CD14-positive monocyte (primary cell): ENCODE results near the gene PELI2. TPM values are rescaled to one million over a fixed set of nuclear protein-coding genes. Genes with fewer than 3 reads are reported as not detected.
A peak's percentile ranks its signal among the peaks of the same experiment; 100 is the strongest.

Experiments used
- DNase-seq, 3 donors: peaks; one replicate each; pipeline ENCODE4 v3.0.0-alpha.2; 2011 to 2022
- H2AFZ ChIP-seq: 2 replicates; pipeline ENCODE4 v1.6.0; 2012; ENCODE audit warnings: mild to moderate bottlenecking, low read depth, low read length, inconsistent platforms; ENCODE audit not compliant: insufficient read depth, poor library complexity, severe bottlenecking
- H3K27ac ChIP-seq, 2 donors: 1 replicate in 1 of 2; 2 replicates in 1 of 2; pipeline ENCODE4 v1.5.1; 2012 to 2013; ENCODE audit warnings: low read length in 2 of 2, control low read depth in 1 of 2, inconsistent platforms in 1 of 2, low read depth in 1 of 2, mild to moderate bottlenecking in 1 of 2
- H3K27me3 ChIP-seq, 2 donors: one replicate each; pipeline versions ENCODE4 v1.6.0 to v1.6.1; 2011 to 2013; ENCODE audit warnings: low read length in 2 of 2; ENCODE audit not compliant: control insufficient read depth in 2 of 2, insufficient read depth in 2 of 2
- H3K36me3 ChIP-seq, 2 donors: replicated peaks in 1 of 2; 1 replicate in 1 of 2; 2 replicates in 1 of 2; pipeline versions ENCODE4 v1.5.1 to v1.6.1; 2012 to 2013; ENCODE audit warnings: low read length in 2 of 2, control low read depth in 1 of 2, inconsistent platforms in 1 of 2, mild to moderate bottlenecking in 1 of 2; ENCODE audit not compliant: insufficient read depth in 2 of 2, control insufficient read depth in 1 of 2
- H3K4me1 ChIP-seq, 2 donors: 1 replicate in 1 of 2; 2 replicates in 1 of 2; pipeline versions ENCODE4 v1.5.1 to v1.6.1; 2012 to 2013; ENCODE audit warnings: low read length in 2 of 2, control low read depth in 1 of 2, inconsistent platforms in 1 of 2, mild to moderate bottlenecking in 1 of 2, moderate library complexity in 1 of 2; ENCODE audit not compliant: insufficient read depth in 2 of 2, control insufficient read depth in 1 of 2
- H3K4me2 ChIP-seq: replicated peaks from 2 replicates; pipeline ENCODE3; 2012; ENCODE audit warnings: low read length, moderate library complexity, mild to moderate bottlenecking; ENCODE audit not compliant: poor library complexity, severe bottlenecking; ENCODE audit errors: extremely low read depth
- H3K4me3 ChIP-seq, 3 experiments: fragments of 200-600 bp in 1 of 3; sonication (generic) in 1 of 3; replicated peaks in 1 of 3; 1 replicate in 2 of 3; 2 replicates in 1 of 3; pipeline ENCODE4 v1.5.1; 2011 to 2013; ENCODE audit warnings: low read length in 3 of 3, mild to moderate bottlenecking in 3 of 3, control low read depth in 2 of 3, low read depth in 2 of 3, inconsistent platforms in 1 of 3, moderate library complexity in 1 of 3
- H3K79me2 ChIP-seq: 2 replicates; pipeline ENCODE4 v1.6.0; 2012; ENCODE audit warnings: mild to moderate bottlenecking, control low read depth, inconsistent platforms, low read length, moderate library complexity; ENCODE audit not compliant: insufficient read depth
- H3K9ac ChIP-seq: 2 replicates; pipeline ENCODE4 v1.6.0; 2017; ENCODE audit warnings: low read length, mild to moderate bottlenecking; ENCODE audit not compliant: insufficient read depth, poor library complexity, severe bottlenecking
- H3K9me3 ChIP-seq, 2 donors: replicated peaks in 1 of 2; 1 replicate in 1 of 2; 2 replicates in 1 of 2; pipeline versions ENCODE4 v1.5.1 to v1.6.1; 2012 to 2013; ENCODE audit warnings: low read length in 2 of 2, control low read depth in 1 of 2; ENCODE audit not compliant: control insufficient read depth in 1 of 2, insufficient read depth in 1 of 2
- H4K20me1 ChIP-seq: 2 replicates; pipeline ENCODE4 v1.6.0; 2012; ENCODE audit warnings: mild to moderate bottlenecking, low read length, control low read depth, moderate library complexity; ENCODE audit not compliant: insufficient read depth
- H3K27ac Mint-ChIP-seq, 7 donors: one replicate each; pipeline ENCODE4 v1.8.0; 2020; ENCODE audit warnings: mild to moderate bottlenecking in 7 of 7, mixed read lengths in 7 of 7, moderate library complexity in 6 of 7, inconsistent platforms in 2 of 7
- H3K27me3 Mint-ChIP-seq, 3 donors: one replicate each; pipeline ENCODE4 v1.8.0; 2021 to 2022; ENCODE audit warnings: low read depth in 3 of 3, mild to moderate bottlenecking in 3 of 3, mixed read lengths in 3 of 3, moderate library complexity in 3 of 3, inconsistent platforms in 1 of 3
- H3K36me3 Mint-ChIP-seq, 2 donors: one replicate each; pipeline ENCODE4 v1.8.0; 2020; ENCODE audit warnings: mixed read lengths in 2 of 2, inconsistent platforms in 1 of 2, mild to moderate bottlenecking in 1 of 2
- H3K4me1 Mint-ChIP-seq: one replicate; pipeline ENCODE4 v1.8.0; 2020; ENCODE audit warnings: mild to moderate bottlenecking, mixed read lengths
- H3K4me3 Mint-ChIP-seq, 2 donors: one replicate each; pipeline ENCODE4 v1.8.0; 2020; ENCODE audit warnings: mild to moderate bottlenecking in 2 of 2, mixed read lengths in 2 of 2, moderate library complexity in 1 of 2
- H3K9me3 Mint-ChIP-seq, 7 donors: one replicate each; pipeline ENCODE4 v1.8.0; 2020 to 2022; ENCODE audit warnings: mixed read lengths in 7 of 7, mild to moderate bottlenecking in 6 of 7, moderate library complexity in 6 of 7, inconsistent platforms in 2 of 7
- CTCF ChIP-seq: fragments of 200-600 bp; IDR thresholded peaks from one replicate; pipeline ENCODE4 v1.8.0; 2022; ENCODE audit warnings: antibody characterized with exemption, mild to moderate bottlenecking
- WGBS: methylation state at CpG from one replicate; pipeline ENCODE4 v1.1.5; 2013; ENCODE audit warnings: missing lambda C conversion rate; ENCODE audit not compliant: insufficient coverage; 5-methylcytosine and 5-hydroxymethylcytosine counted together
- intact Hi-C, 2 donors: fragments of 100-400 bp; cut with micrococcal nuclease; formaldehyde crosslinking; loops; one replicate each; pipeline versions ENCODE4 v1.15.0 to v1.15.1; 2023
- polyA plus RNA-seq, 3 donors: library from polyadenylated mRNA; depleted of rRNA in 1 of 3; unstranded in 2 of 3; stranded (reverse) in 1 of 3; fragments of 300-500 nt in 2 of 3; fragments of >200 nt in 1 of 3; fragmentation: Illumina TruSeq in 2 of 3; gene quantifications; 1 replicate in 2 of 3; 2 replicates in 1 of 3; pipeline ENCODE4 v1.2.3, GENCODE V29; 2012 to 2021

Gene PELI2
- polyA plus RNA-seq, 3 donors, result 10.1 to 35.8 (median 12.5) TPM

DNA sequence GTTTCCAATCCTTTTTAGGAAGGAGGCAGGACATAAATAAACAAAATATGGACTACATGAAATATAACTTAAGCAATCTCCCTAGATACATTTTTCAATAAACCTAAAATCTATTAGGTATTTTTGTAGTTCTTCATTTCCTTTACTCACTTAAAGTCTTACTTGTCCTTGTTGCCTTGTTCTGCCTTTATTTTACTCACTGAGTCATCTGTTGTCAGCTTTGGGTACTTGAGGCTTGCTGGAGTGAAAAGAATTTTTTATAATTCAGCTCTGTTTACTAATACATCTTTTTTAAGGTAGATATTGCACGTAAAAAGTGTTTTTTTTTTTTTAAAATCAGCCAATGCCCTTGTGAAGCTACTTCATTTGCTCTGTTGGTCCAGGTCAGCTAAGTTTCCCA, 216.2 kb downstream of the PELI2 start:
- no peaks in the 10 kb centered on the region for H3K9me3 ChIP-seq
- Mint-ChIP-seq H3K9me3 (no peaks in the 10 kb centered on the region), H3K4me3 (peak overlapping the region in 1 of 2 donors; percentile 35), H3K36me3 (peaks cover 8 to 11% of the 10 kb centered on the region in 2 donors), H3K4me1 (peaks cover 26% of the 10 kb centered on the region), H3K27me3 (peaks cover 0 to 4% (median 4%) of the 10 kb centered on the region in 3 donors), H3K27ac (peak overlapping the region; percentile 76 to 98 (median 97))
- H2AFZ ChIP-seq, result peak overlapping the region; percentile 41
- peaks cover 23 to 28% of the 10 kb centered on the region in 2 donors for H3K4me1 ChIP-seq
- no peaks in the 10 kb centered on the region for H3K27me3 ChIP-seq
- no peak for TF ChIP-seq CTCF
- H3K27ac ChIP-seq, result peak overlapping the region in 1 of 2 donors; percentile 91
- H3K4me3 ChIP-seq, result peak overlapping the region in 1 of 3 experiments; percentile 35
- peak overlapping the region; percentile 20 for H3K9ac ChIP-seq
- WGBS, result no CpG with 5 or more reads among the region's 1 CpG
- intact Hi-C loops, result no loop called here
- no peaks in the 10 kb centered on the region for H3K36me3 ChIP-seq
- no peaks in the 10 kb centered on the region for H4K20me1 ChIP-seq
- peak in 2 of 3 donors; percentile 7 to 26 for DNase-seq
- no peaks in the 10 kb centered on the region for H3K79me2 ChIP-seq
- no peak overlapping the region for H3K4me2 ChIP-seq

DNA sequence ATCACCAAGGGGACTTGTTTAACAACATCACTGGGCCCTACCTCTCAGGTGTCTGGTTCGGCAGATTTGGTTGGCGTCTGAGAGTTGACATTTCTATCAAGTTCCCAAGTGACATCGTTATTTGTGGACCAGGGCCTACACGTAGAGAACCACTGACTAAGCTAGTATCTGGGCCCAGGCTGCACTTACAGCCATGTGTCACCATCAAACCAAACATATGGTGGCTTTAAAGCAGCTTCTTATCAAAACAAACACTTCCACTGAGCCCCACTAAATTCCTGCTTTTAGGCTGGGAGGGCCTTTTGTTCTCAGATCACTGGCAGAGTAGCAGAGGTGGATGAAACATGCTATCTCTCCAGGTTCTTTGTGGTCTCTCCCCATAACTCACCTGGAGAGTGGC, 220.5 kb downstream of the PELI2 start:
- H2AFZ ChIP-seq, result no peak overlapping the region
- no peak for TF ChIP-seq CTCF
- no peaks in the 10 kb centered on the region for H3K79me2 ChIP-seq
- 100% methylated on average over 4 of the region's 4 CpGs for WGBS
- H3K9ac ChIP-seq, result no peak overlapping the region
- H3K4me1 Mint-ChIP-seq, result peaks cover 36% of the 10 kb centered on the region
- H4K20me1 ChIP-seq, result no peaks in the 10 kb centered on the region
- no peaks in the 10 kb centered on the region for H3K9me3 ChIP-seq
- no peak for DNase-seq
- H3K36me3 Mint-ChIP-seq, result peaks cover 5 to 6% of the 10 kb centered on the region in 2 donors
- no peaks in the 10 kb centered on the region for H3K36me3 ChIP-seq
- H3K4me3 ChIP-seq, result no peak overlapping the region
- H3K27me3 Mint-ChIP-seq, result peaks cover 0 to 4% (median 2%) of the 10 kb centered on the region in 3 donors
- peaks cover 25 to 39% of the 10 kb centered on the region in 2 donors for H3K4me1 ChIP-seq
- H3K4me3 Mint-ChIP-seq, result no peak overlapping the region
- H3K4me2 ChIP-seq, result no peak overlapping the region
- H3K9me3 Mint-ChIP-seq, result no peaks in the 10 kb centered on the region
- H3K27me3 ChIP-seq, result no peaks in the 10 kb centered on the region
- H3K27ac Mint-ChIP-seq, result peak overlapping the region in 3 of 7 donors; percentile 14 to 48 (median 42)
- H3K27ac ChIP-seq, result no peak overlapping the region
- intact Hi-C loops, result no loop called here
